ENCODE results near the gene NIN.

DNA sequence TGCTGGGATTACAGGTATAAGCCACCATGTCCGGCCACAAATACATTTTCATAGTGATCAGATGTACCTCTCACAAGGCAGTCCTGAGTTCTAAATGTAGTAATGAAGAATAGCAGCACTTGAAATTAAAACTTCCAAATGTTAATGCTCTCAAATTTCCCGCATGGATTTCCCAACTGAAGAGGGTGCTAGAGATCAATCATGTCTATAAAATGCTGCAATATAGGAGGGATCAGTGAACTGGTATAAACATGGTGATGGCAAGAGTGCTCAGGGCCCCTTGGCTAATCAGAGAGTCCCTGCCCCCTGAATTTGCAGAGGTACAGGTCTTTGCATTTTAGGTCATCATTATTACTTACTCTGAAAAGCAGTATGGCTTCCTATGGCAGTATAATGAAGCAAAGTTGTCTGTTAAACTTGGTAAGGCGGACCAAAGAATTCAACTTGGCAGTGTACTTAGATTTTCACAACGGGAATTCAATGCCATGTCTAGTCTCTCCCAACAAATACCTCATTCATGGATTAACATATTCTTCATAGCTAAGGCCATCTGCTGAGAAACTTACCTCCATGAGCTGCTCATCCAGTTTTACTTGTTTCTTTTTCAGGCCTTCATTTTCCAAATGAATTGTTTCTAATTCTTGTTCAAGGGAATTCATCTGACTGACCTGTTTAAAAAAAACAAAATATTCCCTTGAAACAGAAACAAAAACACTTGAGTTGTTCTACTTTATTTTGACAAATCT lies 95.8 kb downstream of the NIN start:
- TF ChIP-seq CTCF (IDR thresholded peaks at IDR 0.05; ENCODE audit: low read length) (no peak), EZH2 (IDR thresholded peaks at IDR 0.05; ENCODE audit: borderline replicate concordance, low read length) (no peak)

All from OCI-LY1 (cell line).